Trophoblast cell (in vitro differentiated cells and primary cell): Measurements from ENCODE around the gene TRPM5.

Source experiments
- DNase-seq, 2 donors: peaks; one replicate each; pipeline ENCODE4 v3.0.0-alpha.2; 2016
- H2AFZ ChIP-seq: 2 replicates; pipeline ENCODE4 v1.6.1; 2013; ENCODE audit warnings: low read length, moderate library complexity, mild to moderate bottlenecking; ENCODE audit not compliant: insufficient read depth, poor library complexity
- H2AK5ac ChIP-seq: 2 replicates; pipeline ENCODE4 v1.6.1; 2013; ENCODE audit warnings: mild to moderate bottlenecking, low read length
- H2BK120ac ChIP-seq: 2 replicates; pipeline ENCODE4 v1.6.1; 2013; ENCODE audit warnings: low read length, mild to moderate bottlenecking, moderate library complexity; ENCODE audit not compliant: insufficient read depth, poor library complexity
- H2BK12ac ChIP-seq: 2 replicates; pipeline ENCODE4 v1.6.1; 2013; ENCODE audit warnings: mild to moderate bottlenecking, low read length, moderate library complexity
- H2BK5ac ChIP-seq: 2 replicates; pipeline ENCODE4 v1.6.1; 2013; ENCODE audit warnings: low read length, low read depth, moderate library complexity, mild to moderate bottlenecking; ENCODE audit not compliant: poor library complexity
- H3K14ac ChIP-seq: 2 replicates; pipeline ENCODE4 v1.6.1; 2013; ENCODE audit warnings: mild to moderate bottlenecking, low read length
- H3K18ac ChIP-seq: 2 replicates; pipeline ENCODE4 v1.6.1; 2013; ENCODE audit warnings: mild to moderate bottlenecking, low read length
- H3K23ac ChIP-seq: 2 replicates; pipeline ENCODE4 v1.6.1; 2013; ENCODE audit warnings: low read length
- H3K27ac ChIP-seq: 2 replicates; pipeline ENCODE4 v1.5.1; 2013; ENCODE audit warnings: low read depth, mild to moderate bottlenecking, inconsistent platforms, low read length, moderate library complexity
- H3K27me3 ChIP-seq: 2 replicates; pipeline ENCODE4 v1.6.1; 2013; ENCODE audit warnings: inconsistent platforms, mild to moderate bottlenecking, low read length, moderate library complexity; ENCODE audit not compliant: insufficient read depth
- H3K36me3 ChIP-seq, 2 experiments: 1 replicate in 1 of 2; 2 replicates in 1 of 2; pipeline ENCODE4 v1.6.1; 2013; ENCODE audit warnings: low read length in 2 of 2, mild to moderate bottlenecking in 2 of 2, moderate library complexity in 1 of 2; ENCODE audit not compliant: insufficient read depth in 2 of 2, control insufficient read depth in 1 of 2
- H3K4ac ChIP-seq: 2 replicates; pipeline ENCODE4 v1.6.1; 2013; ENCODE audit warnings: low read depth, mild to moderate bottlenecking, low read length, moderate library complexity
- H3K4me1 ChIP-seq, 2 experiments: 1 replicate in 1 of 2; 2 replicates in 1 of 2; pipeline ENCODE4 v1.6.1; 2013; ENCODE audit warnings: low read length in 2 of 2, mild to moderate bottlenecking in 2 of 2, moderate library complexity in 1 of 2; ENCODE audit not compliant: insufficient read depth in 2 of 2, control insufficient read depth in 1 of 2
- H3K4me2 ChIP-seq: 2 replicates; pipeline ENCODE4 v1.6.1; 2013; ENCODE audit warnings: inconsistent platforms, mild to moderate bottlenecking, low read length, moderate library complexity
- H3K4me3 ChIP-seq: 2 replicates; pipeline ENCODE4 v1.5.1; 2013; ENCODE audit warnings: mild to moderate bottlenecking, low read depth, low read length, inconsistent platforms
- H3K79me1 ChIP-seq: one replicate; pipeline ENCODE4 v1.6.1; 2013; ENCODE audit warnings: low read length
- H3K79me2 ChIP-seq: 2 replicates; pipeline ENCODE4 v1.6.1; 2013; ENCODE audit warnings: low read length, mild to moderate bottlenecking; ENCODE audit not compliant: control insufficient read depth, insufficient read depth, poor library complexity
- H3K9ac ChIP-seq: 2 replicates; pipeline ENCODE4 v1.6.1; 2013; ENCODE audit warnings: mild to moderate bottlenecking, low read length
- H3K9me3 ChIP-seq: 2 replicates; pipeline ENCODE4 v1.6.1; 2013; ENCODE audit warnings: low read depth, mild to moderate bottlenecking, control low read depth, inconsistent platforms, low read length; ENCODE audit not compliant: insufficient read depth
- H4K12ac ChIP-seq: 2 replicates; pipeline ENCODE4 v1.6.1; 2013; ENCODE audit warnings: low read depth, mild to moderate bottlenecking, low read length, moderate library complexity
- H4K8ac ChIP-seq: 2 replicates; pipeline ENCODE4 v1.6.1; 2013; ENCODE audit warnings: low read depth, mild to moderate bottlenecking, low read length, moderate library complexity
- H4K91ac ChIP-seq: one replicate; pipeline ENCODE4 v1.6.1; 2013; ENCODE audit warnings: low read depth, mild to moderate bottlenecking, low read length, moderate library complexity
- WGBS: extraction: QIAGEN DNeasy Blood & Tissue Kit; methylation state at CpG from one replicate; pipeline ENCODE4 v1.1.7; 2013; ENCODE audit warnings: missing lambda C conversion rate; ENCODE audit not compliant: insufficient read length, insufficient coverage; ENCODE audit errors: extremely low coverage; 5-methylcytosine and 5-hydroxymethylcytosine counted together

Gene TRPM5

DNA sequence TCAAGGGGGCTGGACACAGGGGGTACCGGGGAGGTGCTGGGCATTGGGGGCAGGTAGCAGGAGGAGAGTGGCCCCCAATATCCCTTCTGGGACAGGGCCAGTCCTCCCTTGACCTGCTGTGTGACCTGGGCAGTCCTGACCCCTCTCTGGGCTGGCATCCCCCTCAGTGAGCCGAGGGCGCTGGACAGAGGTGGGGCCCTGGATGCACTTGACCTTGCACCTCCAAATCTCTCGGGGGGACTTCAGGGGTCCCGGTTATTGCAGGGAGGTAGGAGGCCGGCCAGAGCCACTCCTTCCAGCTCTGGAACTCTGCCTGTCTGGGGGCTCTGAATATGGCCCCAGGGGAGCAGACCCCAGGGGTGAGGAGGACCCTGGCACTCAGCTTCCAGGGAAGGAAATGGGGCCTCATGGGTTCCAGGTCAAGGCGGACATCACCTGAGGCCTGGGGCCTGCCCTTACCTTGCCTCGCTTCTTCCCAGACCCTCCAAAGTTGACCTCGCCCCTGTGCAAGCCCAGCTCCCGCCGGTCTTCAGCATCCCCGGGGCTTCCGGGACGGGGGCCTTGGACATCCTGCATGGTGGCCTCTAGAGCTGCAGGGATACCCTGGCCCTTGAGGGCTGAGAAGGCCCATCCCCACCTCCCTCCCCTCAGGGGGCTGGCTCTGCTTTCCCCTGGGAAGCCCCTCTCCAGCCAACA lies 21.7 kb downstream of the TRPM5 start:
- Histone ChIP-seq H3K4me1 (no peaks in the 10 kb centered on the region), H3K4me2 (no peak overlapping the region), H2BK12ac (no peak overlapping the region), H4K12ac (no peak overlapping the region), H3K23ac (no peak overlapping the region), H3K9me3 (no peaks in the 10 kb centered on the region), H3K36me3 (no peaks in the 10 kb centered on the region), H3K18ac (no peak overlapping the region), H3K9ac (no peak overlapping the region), H2AK5ac (no peak overlapping the region), H3K14ac (no peak overlapping the region), H3K27me3 (no peaks in the 10 kb centered on the region), H3K4me3 (no peak overlapping the region), H4K91ac (no peak overlapping the region), H2AFZ (no peak overlapping the region), H3K4ac (no peak overlapping the region), H3K27ac (no peak overlapping the region), H3K79me2 (no peaks in the 10 kb centered on the region), H4K8ac (no peak overlapping the region), H2BK5ac (no peak overlapping the region), H3K79me1 (no peaks in the 10 kb centered on the region), H2BK120ac (no peak overlapping the region)
- no CpG with 5 or more reads among the region's 14 CpGs for WGBS
- DNase-seq: no peak

- no CpG with 5 or more reads among the region's 17 CpGs for WGBS
- Histone ChIP-seq H3K27ac (no peak overlapping the region), H2AFZ (no peak overlapping the region), H4K8ac (no peak overlapping the region), H2BK5ac (no peak overlapping the region), H3K79me2 (no peaks in the 10 kb centered on the region), H4K12ac (no peak overlapping the region), H3K14ac (no peak overlapping the region), H3K23ac (no peak overlapping the region), H2AK5ac (no peak overlapping the region), H4K91ac (no peak overlapping the region), H3K27me3 (no peaks in the 10 kb centered on the region), H3K4me1 (no peaks in the 10 kb centered on the region), H2BK12ac (no peak overlapping the region), H2BK120ac (no peak overlapping the region), H3K9ac (no peak overlapping the region), H3K4me3 (no peak overlapping the region), H3K79me1 (no peaks in the 10 kb centered on the region), H3K4me2 (no peak overlapping the region), H3K18ac (no peak overlapping the region), H3K36me3 (no peaks in the 10 kb centered on the region), H3K4ac (no peak overlapping the region), H3K9me3 (no peaks in the 10 kb centered on the region)
- no peak for DNase-seq
Observed at GRCh38 chr11:2421996-2422395, 22.3 kb downstream of the TRPM5 start.

GRCh38 chr11:2421226-2421994 lies 22.9 kb downstream of the TRPM5 start:
- no peaks in the 10 kb centered on the region for H3K36me3 ChIP-seq
- H3K79me2 ChIP-seq: no peaks in the 10 kb centered on the region
- no peak overlapping the region for H4K91ac ChIP-seq
- no peak overlapping the region for H3K4ac ChIP-seq
- no peak overlapping the region for H2AFZ ChIP-seq
- H2BK12ac ChIP-seq: no peak overlapping the region
- H3K4me1 ChIP-seq: no peaks in the 10 kb centered on the region
- no peak overlapping the region for H2BK120ac ChIP-seq
- no peak overlapping the region for H4K12ac ChIP-seq
- no peaks in the 10 kb centered on the region for H3K9me3 ChIP-seq
- WGBS: no CpG with 5 or more reads among the region's 19 CpGs
- H3K4me2 ChIP-seq: no peak overlapping the region
- H3K23ac ChIP-seq: no peak overlapping the region
- no peak overlapping the region for H3K27ac ChIP-seq
- H3K9ac ChIP-seq: no peak overlapping the region
- H3K14ac ChIP-seq: no peak overlapping the region
- no peak overlapping the region for H2AK5ac ChIP-seq
- no peak overlapping the region for H3K18ac ChIP-seq
- H2BK5ac ChIP-seq: no peak overlapping the region
- H4K8ac ChIP-seq: no peak overlapping the region
- DNase-seq: no peak
- no peak overlapping the region for H3K4me3 ChIP-seq
- no peaks in the 10 kb centered on the region for H3K79me1 ChIP-seq
- no peaks in the 10 kb centered on the region for H3K27me3 ChIP-seq

- no peak overlapping the region for H3K4me2 ChIP-seq
- no peak overlapping the region for H2BK120ac ChIP-seq
- no peak overlapping the region for H4K8ac ChIP-seq
- H3K27ac ChIP-seq: no peak overlapping the region
- no peak overlapping the region for H3K4ac ChIP-seq
- H3K79me2 ChIP-seq: no peaks in the 10 kb centered on the region
- H3K9me3 ChIP-seq: no peaks in the 10 kb centered on the region
- no peaks in the 10 kb centered on the region for H3K4me1 ChIP-seq
- H2AFZ ChIP-seq: no peak overlapping the region
- peak; percentile 56 to 78 for DNase-seq
- H2BK12ac ChIP-seq: no peak overlapping the region
- H4K12ac ChIP-seq: no peak overlapping the region
- no peak overlapping the region for H3K14ac ChIP-seq
- no peak overlapping the region for H3K9ac ChIP-seq
- H3K27me3 ChIP-seq: no peaks in the 10 kb centered on the region
- no peak overlapping the region for H3K18ac ChIP-seq
- H3K36me3 ChIP-seq: no peaks in the 10 kb centered on the region
- WGBS: no CpG with 5 or more reads among the region's 44 CpGs
- no peak overlapping the region for H3K23ac ChIP-seq
- H2BK5ac ChIP-seq: no peak overlapping the region
- no peak overlapping the region for H3K4me3 ChIP-seq
- H4K91ac ChIP-seq: no peak overlapping the region
- H3K79me1 ChIP-seq: no peaks in the 10 kb centered on the region
- no peak overlapping the region for H2AK5ac ChIP-seq
Observed at GRCh38 chr11:2420502-2421225, 23.6 kb downstream of the TRPM5 start.
